ENCODE data around the gene TMEM100.
A peak's percentile ranks its signal among the peaks of the same experiment; 100 is the strongest.

Gene TMEM100

DNA sequence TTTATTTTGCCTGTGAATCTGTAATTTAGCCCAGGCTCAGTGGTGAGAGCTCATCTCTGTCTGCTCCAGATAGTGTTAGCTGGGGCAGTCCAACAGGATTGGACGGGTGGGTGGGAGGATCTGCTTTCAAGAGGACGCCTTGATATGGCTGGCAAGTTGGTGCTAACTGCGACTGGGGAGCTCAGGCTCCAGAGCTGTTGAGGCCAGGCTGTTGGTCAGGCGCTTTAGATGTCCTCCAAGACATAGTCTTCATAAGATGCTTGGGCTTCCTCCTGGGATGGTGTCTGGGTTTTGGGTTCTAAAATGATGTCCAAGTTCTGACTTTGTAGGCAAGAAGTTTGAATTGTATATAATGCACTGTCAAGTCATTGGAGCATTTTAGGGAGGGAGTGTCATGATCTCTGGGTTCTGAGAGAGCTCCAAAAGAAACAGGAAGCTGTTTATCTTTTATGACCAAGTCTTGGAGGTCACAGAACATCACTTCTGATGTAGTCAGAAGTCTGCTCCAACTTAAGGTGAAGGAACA lies 15.4 kb upstream of the TMEM100 start:
- TF ChIP-seq, protein P1, sequence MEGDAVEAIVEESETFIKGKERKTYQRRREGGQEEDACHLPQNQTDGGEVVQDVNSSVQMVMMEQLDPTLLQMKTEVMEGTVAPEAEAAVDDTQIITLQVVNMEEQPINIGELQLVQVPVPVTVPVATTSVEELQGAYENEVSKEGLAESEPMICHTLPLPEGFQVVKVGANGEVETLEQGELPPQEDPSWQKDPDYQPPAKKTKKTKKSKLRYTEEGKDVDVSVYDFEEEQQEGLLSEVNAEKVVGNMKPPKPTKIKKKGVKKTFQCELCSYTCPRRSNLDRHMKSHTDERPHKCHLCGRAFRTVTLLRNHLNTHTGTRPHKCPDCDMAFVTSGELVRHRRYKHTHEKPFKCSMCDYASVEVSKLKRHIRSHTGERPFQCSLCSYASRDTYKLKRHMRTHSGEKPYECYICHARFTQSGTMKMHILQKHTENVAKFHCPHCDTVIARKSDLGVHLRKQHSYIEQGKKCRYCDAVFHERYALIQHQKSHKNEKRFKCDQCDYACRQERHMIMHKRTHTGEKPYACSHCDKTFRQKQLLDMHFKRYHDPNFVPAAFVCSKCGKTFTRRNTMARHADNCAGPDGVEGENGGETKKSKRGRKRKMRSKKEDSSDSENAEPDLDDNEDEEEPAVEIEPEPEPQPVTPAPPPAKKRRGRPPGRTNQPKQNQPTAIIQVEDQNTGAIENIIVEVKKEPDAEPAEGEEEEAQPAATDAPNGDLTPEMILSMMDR (IDR thresholded peaks at IDR 0.05; ENCODE audit: control insufficient read depth, extremely low read depth, insufficient read depth) = no peak

DNA sequence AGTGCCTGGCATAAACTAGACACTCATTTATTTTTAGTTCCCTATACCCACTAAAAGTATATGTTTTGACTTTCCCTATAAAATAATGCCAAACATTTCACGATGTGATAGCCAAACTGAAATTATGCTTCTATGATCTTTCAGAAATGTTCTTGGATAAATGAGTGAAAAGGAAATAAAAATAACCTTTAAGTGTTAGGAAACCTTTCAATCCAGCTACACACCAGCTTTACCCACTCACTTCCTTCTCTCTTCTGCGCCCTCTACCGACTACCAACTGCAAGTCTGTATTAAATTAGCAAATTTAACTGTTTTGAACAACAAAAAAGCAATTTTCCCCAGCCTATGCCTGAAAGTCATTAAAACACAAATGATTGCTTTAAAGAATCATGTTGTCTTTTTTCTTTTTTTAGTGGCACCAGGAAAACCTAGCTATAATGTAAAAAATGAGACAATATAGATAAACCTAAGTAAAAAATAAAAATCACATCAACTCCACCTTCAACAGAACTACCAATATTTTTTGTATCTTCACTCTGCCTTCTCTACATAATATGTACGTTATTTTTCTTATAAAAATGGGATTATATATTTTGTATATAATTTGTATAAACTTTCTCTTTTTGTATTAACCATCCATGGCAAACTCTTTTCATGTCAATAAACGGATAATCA lies 13.2 kb upstream of the TMEM100 start:
- TF ChIP-seq, protein P1 (IDR thresholded peaks at IDR 0.05; ENCODE audit: control insufficient read depth, extremely low read depth, insufficient read depth) = peak; percentile 87
- DNase-seq (ENCODE audit: low read depth) = no peak
- no peak overlapping the region for H3K4me3 ChIP-seq (ENCODE audit: low read depth, low read length)

More for the DNA sequence above, 15.4 kb upstream of the TMEM100 start:
- no peak overlapping the region for H3K4me3 ChIP-seq (ENCODE audit: low read depth, low read length)
- no peak for DNase-seq (ENCODE audit: low read depth)

DNA sequence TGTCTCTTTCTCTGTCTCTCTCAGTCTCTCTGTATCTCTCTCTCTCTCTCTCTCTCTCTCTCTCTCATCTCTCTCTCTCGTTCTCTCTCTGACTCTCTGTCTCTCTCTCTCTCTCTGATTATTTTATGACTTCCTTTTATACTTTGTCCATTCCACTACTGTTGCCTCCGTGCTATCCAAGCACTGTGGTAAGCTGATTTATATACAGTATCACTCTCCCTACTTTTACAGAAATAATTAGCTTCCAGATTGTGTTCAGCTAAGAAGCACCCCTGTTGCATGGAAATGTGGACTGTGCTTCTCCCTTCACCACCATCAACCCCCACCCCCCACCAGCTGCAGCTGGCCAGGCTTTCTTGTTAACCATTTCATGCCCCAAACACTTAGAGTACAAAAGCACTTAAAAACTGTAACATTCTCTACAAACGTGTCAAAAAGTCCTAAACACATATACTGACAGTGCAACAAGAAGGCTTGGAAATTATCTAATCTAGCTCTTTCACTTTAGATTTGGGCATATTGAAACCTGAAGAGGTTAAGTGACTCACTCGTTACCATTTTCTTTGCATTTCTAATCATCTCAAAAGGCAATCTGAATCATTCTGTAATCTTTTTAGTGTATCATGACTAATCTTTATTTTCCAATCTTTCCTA lies 11.6 kb upstream of the TMEM100 start:
- no peak for DNase-seq (ENCODE audit: low read depth)
- H3K4me3 ChIP-seq (ENCODE audit: low read depth, low read length) = no peak overlapping the region
- TF ChIP-seq, protein P1 (IDR thresholded peaks at IDR 0.05; ENCODE audit: control insufficient read depth, extremely low read depth, insufficient read depth) = no peak

DNA sequence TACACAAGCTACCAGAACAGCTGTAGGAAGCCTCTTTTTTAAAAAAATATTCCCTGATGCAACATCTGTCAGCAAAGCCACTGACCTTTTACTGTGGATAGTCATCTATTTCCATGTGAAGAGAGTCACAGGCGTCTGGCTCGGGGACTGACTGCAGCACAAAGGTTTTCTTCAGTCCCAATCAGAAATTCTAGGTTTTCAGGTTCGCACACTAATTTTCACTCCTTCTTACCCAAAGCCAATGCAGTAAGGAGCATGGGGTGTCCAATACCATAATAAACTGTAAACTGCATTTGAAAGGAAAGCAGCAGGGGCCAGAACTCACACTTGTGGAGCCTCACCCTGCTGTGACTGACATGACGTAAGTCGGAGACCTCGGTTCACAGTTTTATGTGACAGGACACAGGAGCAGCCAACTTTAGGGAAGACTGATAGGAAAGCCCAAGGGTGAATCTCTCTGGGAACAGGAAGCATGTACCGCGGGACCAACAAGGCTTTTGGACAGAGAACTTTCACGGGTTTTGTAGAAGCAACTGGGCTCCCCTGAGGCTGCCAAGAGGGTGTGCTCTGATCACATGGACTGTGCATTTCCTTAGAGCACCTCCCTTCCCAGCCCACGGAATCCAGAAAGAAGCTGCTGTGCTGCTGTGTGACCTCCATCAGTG lies 9.1 kb upstream of the TMEM100 start:
- no peak overlapping the region for H3K4me3 ChIP-seq (ENCODE audit: low read depth, low read length)
- DNase-seq (ENCODE audit: low read depth) = no peak
- TF ChIP-seq, protein P1 (IDR thresholded peaks at IDR 0.05; ENCODE audit: control insufficient read depth, extremely low read depth, insufficient read depth) = no peak

DNA sequence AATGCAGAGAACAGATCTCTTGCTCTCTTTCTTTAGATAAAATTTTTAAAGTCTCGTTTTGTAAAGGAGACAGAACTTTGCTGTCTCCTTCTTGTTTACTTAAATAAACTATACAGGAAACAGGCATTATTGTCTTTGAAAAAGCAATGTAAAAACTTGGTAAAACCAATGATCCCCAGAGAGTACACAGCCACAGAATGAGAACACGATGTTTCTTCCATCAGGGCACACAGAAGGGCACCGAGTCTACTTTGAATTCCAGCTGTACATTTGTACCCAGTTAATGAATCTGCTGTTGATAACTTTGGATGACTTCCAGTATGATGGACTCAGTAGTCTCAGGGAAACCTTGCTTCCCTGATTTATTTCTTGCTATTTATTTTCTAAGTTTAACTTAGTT lies 8.1 kb upstream of the TMEM100 start:
- DNase-seq (ENCODE audit: low read depth) = peak; percentile 57
- no peak overlapping the region for H3K4me3 ChIP-seq (ENCODE audit: low read depth, low read length)
- TF ChIP-seq, protein P1 (IDR thresholded peaks at IDR 0.05; ENCODE audit: control insufficient read depth, extremely low read depth, insufficient read depth) = no peak

DNA sequence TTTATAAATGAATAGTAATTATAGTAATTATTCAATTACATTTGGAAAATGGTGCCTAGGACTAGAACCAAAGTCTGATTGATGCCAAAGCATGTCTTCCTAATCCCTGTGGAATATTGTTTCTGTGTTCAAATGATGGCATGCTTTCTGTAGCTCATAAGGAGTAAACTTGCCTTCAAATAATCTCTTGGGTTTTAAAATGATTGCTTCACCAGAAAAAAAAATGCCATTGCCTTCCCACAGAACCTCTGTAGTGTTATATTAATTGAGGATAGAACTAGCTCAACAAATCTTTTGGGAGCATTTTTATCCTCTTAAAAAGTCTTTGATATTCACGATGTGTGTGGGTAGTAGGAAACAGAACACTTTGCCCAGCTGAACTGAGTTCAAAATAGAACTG lies 7.7 kb upstream of the TMEM100 start:
- no peak overlapping the region for H3K4me3 ChIP-seq (ENCODE audit: low read depth, low read length)
- TF ChIP-seq, protein P1 (IDR thresholded peaks at IDR 0.05; ENCODE audit: control insufficient read depth, extremely low read depth, insufficient read depth) = no peak
- DNase-seq (ENCODE audit: low read depth) = no peak

All from LNCaP clone FGC (cell line).